Central memory CD8-positive, alpha-beta T cell (primary cell): ENCODE measurements around the gene PER1.
"Not testable (repeated sequence)": the region's sequence is repeated elsewhere in the genome, so short reads cannot be mapped to it uniquely, and the experiment has no call there.

Experiments used
- ATAC-seq: fragments of 150-1000 bp; cut with Tn5 transposase; replicated peaks from 2 replicates; pipeline ENCODE4 v1.10.0; 2022; ENCODE audit warnings: mild to moderate bottlenecking, moderate FRiP score, moderate number of reproducible peaks; ENCODE audit not compliant: poor library complexity, severe bottlenecking; ENCODE audit errors: extremely low read depth
- DNase-seq, 2 donors: peaks; one replicate each; pipeline ENCODE4 v3.0.0; 2021; ENCODE audit warnings: low spot score in 2 of 2
- H3K27ac Mint-ChIP-seq: one replicate; pipeline ENCODE4 v1.8.0; 2022; ENCODE audit warnings: low read depth, mild to moderate bottlenecking, moderate library complexity, mixed read lengths
- H3K27me3 Mint-ChIP-seq: one replicate; pipeline ENCODE4 v1.8.0; 2022; ENCODE audit warnings: mixed read lengths
- H3K36me3 Mint-ChIP-seq: one replicate; pipeline ENCODE4 v1.8.0; 2022; ENCODE audit warnings: mild to moderate bottlenecking, moderate library complexity, mixed read lengths; ENCODE audit not compliant: insufficient read depth
- H3K4me1 Mint-ChIP-seq: one replicate; pipeline ENCODE4 v1.8.0; 2022; ENCODE audit warnings: mixed read lengths
- H3K4me3 Mint-ChIP-seq: one replicate; pipeline ENCODE4 v1.8.0; 2022; ENCODE audit warnings: mild to moderate bottlenecking, moderate library complexity, mixed read lengths
- H3K9me3 Mint-ChIP-seq: one replicate; pipeline ENCODE4 v1.8.0; 2022; ENCODE audit warnings: mixed read lengths

The PER1 gene

GRCh38 chr17:8116776-8117175, 35.4 kb downstream of the PER1 start:
- peaks cover 82% of the 10 kb centered on the region for H3K27me3 Mint-ChIP-seq
- peaks cover 39% of the 10 kb centered on the region for H3K36me3 Mint-ChIP-seq
- no peak overlapping the region for H3K4me3 Mint-ChIP-seq
- DNase-seq: no peak
- H3K27ac Mint-ChIP-seq: no peak overlapping the region
- ATAC-seq: no peak
- H3K9me3 Mint-ChIP-seq: peaks cover 9% of the 10 kb centered on the region
- peaks cover 40% of the 10 kb centered on the region for H3K4me1 Mint-ChIP-seq

- H3K4me3 Mint-ChIP-seq: no peak overlapping the region
- peaks cover 6% of the 10 kb centered on the region for H3K4me1 Mint-ChIP-seq
- peaks cover 52% of the 10 kb centered on the region for H3K27me3 Mint-ChIP-seq
- no peaks in the 10 kb centered on the region for H3K36me3 Mint-ChIP-seq
- ATAC-seq: no peak
- no peak overlapping the region for H3K27ac Mint-ChIP-seq
- no peak for DNase-seq
- no peaks in the 10 kb centered on the region for H3K9me3 Mint-ChIP-seq
Measured at GRCh38 chr17:8110907-8111306, 41.3 kb downstream of the PER1 start.

- no peak for DNase-seq
- Mint-ChIP-seq H3K4me1 (peaks cover 6% of the 10 kb centered on the region), H3K27me3 (peaks cover 47% of the 10 kb centered on the region), H3K4me3 (peak overlapping the region; percentile 21), H3K27ac (no peak overlapping the region), H3K9me3 (no peaks in the 10 kb centered on the region), H3K36me3 (no peaks in the 10 kb centered on the region)
- peak; percentile 18 for ATAC-seq
Measured at GRCh38 chr17:8110456-8110804, 41.8 kb downstream of the PER1 start.

- no peak overlapping the region for H3K27ac Mint-ChIP-seq
- no peaks in the 10 kb centered on the region for H3K9me3 Mint-ChIP-seq
- H3K27me3 Mint-ChIP-seq: peaks cover 41% of the 10 kb centered on the region
- H3K36me3 Mint-ChIP-seq: no peaks in the 10 kb centered on the region
- peak overlapping the region; percentile 21 for H3K4me3 Mint-ChIP-seq
- ATAC-seq: peak; percentile 91
- peak; percentile 61 to 71 for DNase-seq
- peaks cover 6% of the 10 kb centered on the region for H3K4me1 Mint-ChIP-seq
Measured at GRCh38 chr17:8109661-8110455, 42.3 kb downstream of the PER1 start.

- H3K4me3 Mint-ChIP-seq: peak overlapping the region; percentile 21
- no peak for ATAC-seq
- DNase-seq: no peak
- H3K36me3 Mint-ChIP-seq: no peaks in the 10 kb centered on the region
- H3K27me3 Mint-ChIP-seq: peaks cover 34% of the 10 kb centered on the region
- peaks cover 6% of the 10 kb centered on the region for H3K4me1 Mint-ChIP-seq
- H3K27ac Mint-ChIP-seq: no peak overlapping the region
- no peaks in the 10 kb centered on the region for H3K9me3 Mint-ChIP-seq
Measured at GRCh38 chr17:8108972-8109660, 43.1 kb downstream of the PER1 start.

GRCh38 chr17:8106980-8107379, 45.2 kb downstream of the PER1 start:
- not testable (repeated sequence) for DNase-seq, H3K9me3 Mint-ChIP-seq, H3K4me3 Mint-ChIP-seq, H3K27ac Mint-ChIP-seq, ATAC-seq, H3K4me1 Mint-ChIP-seq, H3K36me3 Mint-ChIP-seq
- H3K27me3 Mint-ChIP-seq: peaks cover 13% of the 10 kb centered on the region

GRCh38 chr17:8105957-8106398, 46.2 kb downstream of the PER1 start:
- no peak overlapping the region for H3K27ac Mint-ChIP-seq
- H3K4me1 Mint-ChIP-seq: peaks cover 2% of the 10 kb centered on the region
- no peak overlapping the region for H3K4me3 Mint-ChIP-seq
- H3K27me3 Mint-ChIP-seq: peaks cover 4% of the 10 kb centered on the region
- no peak for ATAC-seq
- no peaks in the 10 kb centered on the region for H3K9me3 Mint-ChIP-seq
- no peaks in the 10 kb centered on the region for H3K36me3 Mint-ChIP-seq
- DNase-seq: no peak

GRCh38 chr17:8104911-8105310, 47.3 kb downstream of the PER1 start:
- no peaks in the 10 kb centered on the region for H3K27me3 Mint-ChIP-seq
- no peak for ATAC-seq
- no peak overlapping the region for H3K27ac Mint-ChIP-seq
- H3K4me3 Mint-ChIP-seq: no peak overlapping the region
- no peaks in the 10 kb centered on the region for H3K9me3 Mint-ChIP-seq
- H3K36me3 Mint-ChIP-seq: no peaks in the 10 kb centered on the region
- no peaks in the 10 kb centered on the region for H3K4me1 Mint-ChIP-seq
- no peak for DNase-seq

GRCh38 chr17:8103549-8103948, 48.7 kb downstream of the PER1 start:
- H3K4me1 Mint-ChIP-seq: no peaks in the 10 kb centered on the region
- ATAC-seq: no peak
- no peaks in the 10 kb centered on the region for H3K36me3 Mint-ChIP-seq
- H3K27ac Mint-ChIP-seq: no peak overlapping the region
- DNase-seq: no peak
- H3K27me3 Mint-ChIP-seq: no peaks in the 10 kb centered on the region
- no peaks in the 10 kb centered on the region for H3K9me3 Mint-ChIP-seq
- no peak overlapping the region for H3K4me3 Mint-ChIP-seq

GRCh38 chr17:8101721-8102120, 50.5 kb downstream of the PER1 start:
- Mint-ChIP-seq H3K27me3 (peaks cover 3% of the 10 kb centered on the region), H3K9me3 (no peaks in the 10 kb centered on the region), H3K4me1 (no peaks in the 10 kb centered on the region), H3K36me3 (no peaks in the 10 kb centered on the region), H3K4me3 (no peak overlapping the region), H3K27ac (no peak overlapping the region)
- DNase-seq: no peak
- ATAC-seq: no peak

- ATAC-seq (no peak), DNase-seq (no peak)
- Mint-ChIP-seq H3K4me3 (no peak overlapping the region), H3K27me3 (peaks cover 13% of the 10 kb centered on the region), H3K27ac (no peak overlapping the region), H3K9me3 (no peaks in the 10 kb centered on the region), H3K36me3 (no peaks in the 10 kb centered on the region), H3K4me1 (no peaks in the 10 kb centered on the region)
Measured at GRCh38 chr17:8100763-8101162, 51.4 kb downstream of the PER1 start.

- H3K4me1 Mint-ChIP-seq: no peaks in the 10 kb centered on the region
- H3K9me3 Mint-ChIP-seq: no peaks in the 10 kb centered on the region
- peaks cover 19% of the 10 kb centered on the region for H3K27me3 Mint-ChIP-seq
- ATAC-seq (no peak), DNase-seq (no peak)
- H3K36me3 Mint-ChIP-seq: no peaks in the 10 kb centered on the region
- no peak overlapping the region for H3K27ac Mint-ChIP-seq
- H3K4me3 Mint-ChIP-seq: no peak overlapping the region
Measured at GRCh38 chr17:8100111-8100510, 52.1 kb downstream of the PER1 start.

GRCh38 chr17:8096541-8096940, 55.7 kb downstream of the PER1 start:
- H3K9me3 Mint-ChIP-seq: no peaks in the 10 kb centered on the region
- peaks cover 5% of the 10 kb centered on the region for H3K36me3 Mint-ChIP-seq
- peaks cover 30% of the 10 kb centered on the region for H3K27me3 Mint-ChIP-seq
- H3K4me3 Mint-ChIP-seq: no peak overlapping the region
- H3K27ac Mint-ChIP-seq: no peak overlapping the region
- no peak for ATAC-seq
- DNase-seq: no peak
- H3K4me1 Mint-ChIP-seq: peaks cover 7% of the 10 kb centered on the region
